ENCODE results near the gene MME.

MME gene

GRCh38 chr3:155184011-155184410 lies 103.9 kb downstream of the MME start:
- Histone ChIP-seq H2BK15ac (ENCODE audit: low read length) (no peak overlapping the region), H4K91ac (ENCODE audit: low read depth, low read length, poor library complexity) (no peak overlapping the region), H3K14ac (ENCODE audit: low read length) (no peak overlapping the region), H2AFZ (ENCODE audit: low read length) (no peak overlapping the region), H3K4me1 (ENCODE audit: control insufficient read depth in 2 of 2, insufficient read depth in 1 of 2, low read depth in 1 of 2, low read length in 2 of 2) (no peaks in the 10 kb centered on the region), H3K27me3 (ENCODE audit: control insufficient read depth in 3 of 3, insufficient read depth in 3 of 3, low read depth in 1 of 3, low read length in 3 of 3) (no peaks in the 10 kb centered on the region), H2AK5ac (ENCODE audit: low read depth, low read length) (no peak overlapping the region), H3K79me1 (ENCODE audit: low read depth, low read length) (no peaks in the 10 kb centered on the region), H3K4me2 (ENCODE audit: insufficient read depth, low read length, poor library complexity, severe bottlenecking) (no peak overlapping the region), H3K18ac (ENCODE audit: low read length) (no peak overlapping the region), H2BK12ac (ENCODE audit: low read length) (no peak overlapping the region), H2BK5ac (ENCODE audit: low read length) (no peak overlapping the region), H3K36me3 (replicated peaks in 1 of 2; ENCODE audit: control insufficient read depth in 2 of 2, insufficient read depth in 2 of 2, low read length in 2 of 2) (no peaks in the 10 kb centered on the region), H3K9me3 (replicated peaks in 1 of 2; ENCODE audit: control insufficient read depth in 2 of 2, insufficient read depth in 1 of 2, low read depth in 1 of 2, low read length in 2 of 2) (no peaks in the 10 kb centered on the region), H3K4me3 (ENCODE audit: low read length in 2 of 2) (no peak overlapping the region), H3K9ac (ENCODE audit: low read depth, low read length, poor library complexity) (no peak overlapping the region), H3K27ac (replicated peaks; ENCODE audit: low read length) (no peak overlapping the region), H3K4ac (ENCODE audit: low read length) (no peak overlapping the region), H3K23ac (ENCODE audit: low read depth, low read length, poor library complexity) (no peak overlapping the region), H4K8ac (ENCODE audit: low read depth, low read length) (no peak overlapping the region), H2BK120ac (ENCODE audit: low read depth, low read length) (no peak overlapping the region)
- no peak for DNase-seq (ENCODE audit: low spot score)
- WGBS, 2 donors (ENCODE audit: extremely low coverage in 2 of 2, insufficient read length in 2 of 2, insufficient replicate concordance in 1 of 2) = no CpG with 5 or more reads among the region's 1 CpG

- no peak overlapping the region for H3K27ac ChIP-seq (replicated peaks; ENCODE audit: low read length)
- H4K8ac ChIP-seq (ENCODE audit: low read depth, low read length) = no peak overlapping the region
- H3K9me3 ChIP-seq (replicated peaks in 1 of 2; ENCODE audit: control insufficient read depth in 2 of 2, insufficient read depth in 1 of 2, low read depth in 1 of 2, low read length in 2 of 2) = no peaks in the 10 kb centered on the region
- no peak overlapping the region for H2BK120ac ChIP-seq (ENCODE audit: low read depth, low read length)
- no peak overlapping the region for H4K91ac ChIP-seq (ENCODE audit: low read depth, low read length, poor library complexity)
- H3K4me3 ChIP-seq (ENCODE audit: low read length in 2 of 2) = no peak overlapping the region
- no CpG with 5 or more reads among the region's 2 CpGs for WGBS, 2 donors (ENCODE audit: extremely low coverage in 2 of 2, insufficient read length in 2 of 2, insufficient replicate concordance in 1 of 2)
- DNase-seq (ENCODE audit: low spot score) = no peak
- H3K79me1 ChIP-seq (ENCODE audit: low read depth, low read length) = no peaks in the 10 kb centered on the region
- H2BK12ac ChIP-seq (ENCODE audit: low read length) = no peak overlapping the region
- no peak overlapping the region for H2BK5ac ChIP-seq (ENCODE audit: low read length)
- H3K9ac ChIP-seq (ENCODE audit: low read depth, low read length, poor library complexity) = no peak overlapping the region
- no peak overlapping the region for H3K4me2 ChIP-seq (ENCODE audit: insufficient read depth, low read length, poor library complexity, severe bottlenecking)
- no peak overlapping the region for H3K18ac ChIP-seq (ENCODE audit: low read length)
- H3K14ac ChIP-seq (ENCODE audit: low read length) = no peak overlapping the region
- no peak overlapping the region for H2AFZ ChIP-seq (ENCODE audit: low read length)
- no peak overlapping the region for H3K23ac ChIP-seq (ENCODE audit: low read depth, low read length, poor library complexity)
- no peak overlapping the region for H2AK5ac ChIP-seq (ENCODE audit: low read depth, low read length)
- H3K4ac ChIP-seq (ENCODE audit: low read length) = no peak overlapping the region
- no peaks in the 10 kb centered on the region for H3K36me3 ChIP-seq (replicated peaks in 1 of 2; ENCODE audit: control insufficient read depth in 2 of 2, insufficient read depth in 2 of 2, low read length in 2 of 2)
- no peaks in the 10 kb centered on the region for H3K4me1 ChIP-seq (ENCODE audit: control insufficient read depth in 2 of 2, insufficient read depth in 1 of 2, low read depth in 1 of 2, low read length in 2 of 2)
- no peak overlapping the region for H2BK15ac ChIP-seq (ENCODE audit: low read length)
- H3K27me3 ChIP-seq (ENCODE audit: control insufficient read depth in 3 of 3, insufficient read depth in 3 of 3, low read depth in 1 of 3, low read length in 3 of 3) = no peaks in the 10 kb centered on the region
Measured at GRCh38 chr3:155185631-155186071, 105.5 kb downstream of the MME start.

- Histone ChIP-seq H2BK5ac (ENCODE audit: low read length) (no peak overlapping the region), H3K4me2 (ENCODE audit: insufficient read depth, low read length, poor library complexity, severe bottlenecking) (no peak overlapping the region), H2BK15ac (ENCODE audit: low read length) (no peak overlapping the region), H2AK5ac (ENCODE audit: low read depth, low read length) (no peak overlapping the region), H3K4me1 (ENCODE audit: control insufficient read depth in 2 of 2, insufficient read depth in 1 of 2, low read depth in 1 of 2, low read length in 2 of 2) (no peaks in the 10 kb centered on the region), H3K4ac (ENCODE audit: low read length) (no peak overlapping the region), H3K4me3 (ENCODE audit: low read length in 2 of 2) (no peak overlapping the region), H3K9ac (ENCODE audit: low read depth, low read length, poor library complexity) (no peak overlapping the region), H3K9me3 (replicated peaks in 1 of 2; ENCODE audit: control insufficient read depth in 2 of 2, insufficient read depth in 1 of 2, low read depth in 1 of 2, low read length in 2 of 2) (no peaks in the 10 kb centered on the region), H3K27ac (replicated peaks; ENCODE audit: low read length) (no peak overlapping the region), H3K18ac (ENCODE audit: low read length) (no peak overlapping the region), H3K36me3 (replicated peaks in 1 of 2; ENCODE audit: control insufficient read depth in 2 of 2, insufficient read depth in 2 of 2, low read length in 2 of 2) (no peaks in the 10 kb centered on the region), H2BK12ac (ENCODE audit: low read length) (no peak overlapping the region), H3K27me3 (ENCODE audit: control insufficient read depth in 3 of 3, insufficient read depth in 3 of 3, low read depth in 1 of 3, low read length in 3 of 3) (no peaks in the 10 kb centered on the region), H3K79me1 (ENCODE audit: low read depth, low read length) (no peaks in the 10 kb centered on the region), H3K23ac (ENCODE audit: low read depth, low read length, poor library complexity) (no peak overlapping the region), H4K8ac (ENCODE audit: low read depth, low read length) (no peak overlapping the region), H3K14ac (ENCODE audit: low read length) (no peak overlapping the region), H2BK120ac (ENCODE audit: low read depth, low read length) (no peak overlapping the region), H2AFZ (ENCODE audit: low read length) (no peak overlapping the region), H4K91ac (ENCODE audit: low read depth, low read length, poor library complexity) (no peak overlapping the region)
- DNase-seq (ENCODE audit: low spot score) = no peak
- WGBS, 2 donors (ENCODE audit: extremely low coverage in 2 of 2, insufficient read length in 2 of 2, insufficient replicate concordance in 1 of 2) = no CpG with 5 or more reads among the region's 2 CpGs
Measured at GRCh38 chr3:155188031-155188430, 107.9 kb downstream of the MME start.

- H3K27ac ChIP-seq (replicated peaks; ENCODE audit: low read length) = no peak overlapping the region
- H2BK15ac ChIP-seq (ENCODE audit: low read length) = no peak overlapping the region
- H2BK12ac ChIP-seq (ENCODE audit: low read length) = no peak overlapping the region
- DNase-seq (ENCODE audit: low spot score) = no peak
- no peaks in the 10 kb centered on the region for H3K9me3 ChIP-seq (replicated peaks in 1 of 2; ENCODE audit: control insufficient read depth in 2 of 2, insufficient read depth in 1 of 2, low read depth in 1 of 2, low read length in 2 of 2)
- WGBS, 2 donors (ENCODE audit: extremely low coverage in 2 of 2, insufficient read length in 2 of 2, insufficient replicate concordance in 1 of 2) = no CpG with 5 or more reads among the region's 4 CpGs
- no peak overlapping the region for H2AFZ ChIP-seq (ENCODE audit: low read length)
- no peak overlapping the region for H3K23ac ChIP-seq (ENCODE audit: low read depth, low read length, poor library complexity)
- no peak overlapping the region for H2BK120ac ChIP-seq (ENCODE audit: low read depth, low read length)
- H3K36me3 ChIP-seq (replicated peaks in 1 of 2; ENCODE audit: control insufficient read depth in 2 of 2, insufficient read depth in 2 of 2, low read length in 2 of 2) = no peaks in the 10 kb centered on the region
- no peak overlapping the region for H3K4me2 ChIP-seq (ENCODE audit: insufficient read depth, low read length, poor library complexity, severe bottlenecking)
- H3K27me3 ChIP-seq (ENCODE audit: control insufficient read depth in 3 of 3, insufficient read depth in 3 of 3, low read depth in 1 of 3, low read length in 3 of 3) = no peaks in the 10 kb centered on the region
- H3K79me1 ChIP-seq (ENCODE audit: low read depth, low read length) = no peaks in the 10 kb centered on the region
- H2BK5ac ChIP-seq (ENCODE audit: low read length) = no peak overlapping the region
- H2AK5ac ChIP-seq (ENCODE audit: low read depth, low read length) = no peak overlapping the region
- no peaks in the 10 kb centered on the region for H3K4me1 ChIP-seq (ENCODE audit: control insufficient read depth in 2 of 2, insufficient read depth in 1 of 2, low read depth in 1 of 2, low read length in 2 of 2)
- no peak overlapping the region for H4K91ac ChIP-seq (ENCODE audit: low read depth, low read length, poor library complexity)
- no peak overlapping the region for H3K4ac ChIP-seq (ENCODE audit: low read length)
- H3K9ac ChIP-seq (ENCODE audit: low read depth, low read length, poor library complexity) = no peak overlapping the region
- no peak overlapping the region for H3K4me3 ChIP-seq (ENCODE audit: low read length in 2 of 2)
- H3K18ac ChIP-seq (ENCODE audit: low read length) = no peak overlapping the region
- H3K14ac ChIP-seq (ENCODE audit: low read length) = no peak overlapping the region
- H4K8ac ChIP-seq (ENCODE audit: low read depth, low read length) = no peak overlapping the region
Measured at GRCh38 chr3:155189478-155189877, 109.4 kb downstream of the MME start.
